ENCODE data around the gene PIP4K2A.

DNA sequence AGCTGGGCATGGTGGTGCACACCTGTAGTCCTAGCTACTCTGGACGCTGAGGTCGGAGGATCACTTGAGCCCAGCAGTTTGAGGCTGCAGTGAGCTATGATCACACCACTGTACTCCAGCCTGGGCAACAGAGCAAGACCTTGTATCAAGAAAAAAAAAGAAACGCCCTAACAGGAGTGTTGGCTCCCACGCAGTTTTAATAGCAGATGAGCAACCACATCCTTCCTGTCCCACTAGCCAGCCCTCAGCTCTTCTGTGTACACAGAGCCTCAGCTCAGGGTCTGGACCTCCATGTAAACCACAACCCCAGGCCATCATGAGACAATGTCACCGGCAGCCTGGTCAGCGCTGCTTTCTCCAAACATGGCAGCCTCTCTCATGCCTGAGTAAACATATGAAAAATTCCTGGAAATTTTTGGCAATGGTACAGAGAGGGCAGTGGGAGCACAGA lies 108.2 kb downstream of the PIP4K2A start:
- TF ChIP-seq POLR2AphosphoS5 (IDR thresholded peaks at IDR 0.05), result no peak
- TF ChIP-seq, protein P1, sequence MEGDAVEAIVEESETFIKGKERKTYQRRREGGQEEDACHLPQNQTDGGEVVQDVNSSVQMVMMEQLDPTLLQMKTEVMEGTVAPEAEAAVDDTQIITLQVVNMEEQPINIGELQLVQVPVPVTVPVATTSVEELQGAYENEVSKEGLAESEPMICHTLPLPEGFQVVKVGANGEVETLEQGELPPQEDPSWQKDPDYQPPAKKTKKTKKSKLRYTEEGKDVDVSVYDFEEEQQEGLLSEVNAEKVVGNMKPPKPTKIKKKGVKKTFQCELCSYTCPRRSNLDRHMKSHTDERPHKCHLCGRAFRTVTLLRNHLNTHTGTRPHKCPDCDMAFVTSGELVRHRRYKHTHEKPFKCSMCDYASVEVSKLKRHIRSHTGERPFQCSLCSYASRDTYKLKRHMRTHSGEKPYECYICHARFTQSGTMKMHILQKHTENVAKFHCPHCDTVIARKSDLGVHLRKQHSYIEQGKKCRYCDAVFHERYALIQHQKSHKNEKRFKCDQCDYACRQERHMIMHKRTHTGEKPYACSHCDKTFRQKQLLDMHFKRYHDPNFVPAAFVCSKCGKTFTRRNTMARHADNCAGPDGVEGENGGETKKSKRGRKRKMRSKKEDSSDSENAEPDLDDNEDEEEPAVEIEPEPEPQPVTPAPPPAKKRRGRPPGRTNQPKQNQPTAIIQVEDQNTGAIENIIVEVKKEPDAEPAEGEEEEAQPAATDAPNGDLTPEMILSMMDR (IDR thresholded peaks at IDR 0.05), result no peak

Measured in prostate gland (tissue), 2 donors.